HCT116 (cell line): Measurements from ENCODE around the gene UQCC2. TPM values are rescaled to one million over a fixed set of nuclear protein-coding genes. Genes with fewer than 3 reads are reported as not detected.

ENCODE experiments used
- ATAC-seq: fragments of 200-7000 bp; cut with Tn5 transposase; 2 replicates; pipeline ENCODE4 v1.9.1; 2020; ENCODE audit warnings: mild to moderate bottlenecking, moderate library complexity
- BruUV-seq: library from RNA; stranded (reverse); fragments of 400-500 nt; replicated peaks from 2 replicates; lab custom pipeline; 2021; lab: Mats Ljungman, UMichigan
- CTCF ChIA-PET: fragments of 300-600 bp; sonication (Branson Sonifier 250); formaldehyde crosslinking; loops from one replicate; lab custom pipeline; 2021; ENCODE audit warnings: antibody characterized with exemption; lab: Charles Lee
- POLR2A ChIA-PET: fragments of 300-600, 350-600 bp; sonication (Branson Sonifier 250); formaldehyde crosslinking; loops from one replicate; lab custom pipeline; 2021; ENCODE audit warnings: antibody characterized with exemption; lab: Charles Lee
- RAD21 ChIA-PET, 2 experiments: fragments of 300-600 bp; sonication (Branson Sonifier 250); formaldehyde crosslinking; loops; one replicate each; lab custom pipeline; 2023; ENCODE audit warnings: low total read pairs in 2 of 2; ENCODE audit not compliant: uncharacterized antibody in 2 of 2, unreplicated experiment in 2 of 2, low non-redundant PET in 1 of 2; lab: Charles Lee
- DNase-seq: peaks from one replicate; pipeline ENCODE4 v3.0.0-alpha.2; 2010; ENCODE audit warnings: low read depth, low spot score
- H2AFZ ChIP-seq: fragments of 200-600 bp; shearing (Covaris generic), sonication (generic); 2 replicates; pipeline ENCODE4 v1.6.1; 2017; ENCODE audit warnings: low read depth, mixed run types, mixed read lengths, antibody characterized with exemption, low read length; ENCODE audit not compliant: poor library complexity, severe bottlenecking
- H3K27ac ChIP-seq: 2 replicates; pipeline ENCODE4 v1.5.1; 2012; ENCODE audit warnings: low read depth, low read length
- H3K27me3 ChIP-seq: fragments of 200-600 bp; sonication (generic); 2 replicates; pipeline ENCODE4 v1.6.1; 2016; ENCODE audit warnings: mixed run types, low read length, mixed read lengths; ENCODE audit not compliant: insufficient read depth
- H3K36me3 ChIP-seq, 2 experiments: fragments of 200-500 bp in 1 of 2; fragments of 200-600 bp in 1 of 2; sonication (Bioruptor generic) in 1 of 2; sonication (generic) in 1 of 2; 2 replicates each; pipeline versions ENCODE4 v1.5.1 to v1.6.1; 2014 to 2016; ENCODE audit warnings: low read length in 2 of 2, inconsistent platforms in 1 of 2, mixed read lengths in 1 of 2, mixed run types in 1 of 2; ENCODE audit not compliant: insufficient read depth in 2 of 2, control insufficient read depth in 1 of 2
- H3K4me1 ChIP-seq, 2 experiments: fragments of 200-600 bp in 1 of 2; sonication (generic) in 1 of 2; 2 replicates each; pipeline versions ENCODE4 v1.5.1 to v1.6.1; 2012 to 2017; ENCODE audit warnings: low read length in 2 of 2, inconsistent platforms in 1 of 2, mild to moderate bottlenecking in 1 of 2, mixed read lengths in 1 of 2, mixed run types in 1 of 2, moderate library complexity in 1 of 2; ENCODE audit not compliant: insufficient read depth in 2 of 2, control insufficient read depth in 1 of 2
- H3K4me2 ChIP-seq: fragments of 200-600 bp; sonication (generic); 2 replicates; pipeline ENCODE4 v1.6.1; 2017; ENCODE audit warnings: mixed run types, low read length, mixed read lengths
- H3K4me3 ChIP-seq, 2 experiments: fragments of 200-600 bp in 1 of 2; sonication (generic) in 1 of 2; replicated peaks in 1 of 2; 2 replicates each; pipeline ENCODE4 v1.5.1; 2011 to 2016; ENCODE audit warnings: low read length in 2 of 2, control low read depth in 1 of 2, low read depth in 1 of 2, mild to moderate bottlenecking in 1 of 2, mixed read lengths in 1 of 2, mixed run types in 1 of 2
- H3K79me2 ChIP-seq: fragments of 200-600 bp; sonication (generic); 2 replicates; pipeline ENCODE4 v1.6.1; 2017; ENCODE audit warnings: mild to moderate bottlenecking, mixed run types, low read length, moderate library complexity, mixed read lengths; ENCODE audit not compliant: insufficient read depth
- H3K9ac ChIP-seq: fragments of 200-600 bp; sonication (generic); 2 replicates; pipeline ENCODE4 v1.6.1; 2016; ENCODE audit warnings: low read length, mixed read lengths
- H3K9me2 ChIP-seq: fragments of 200-600 bp; sonication (generic), shearing (Covaris generic); 2 replicates; pipeline ENCODE4 v1.6.1; 2017; ENCODE audit warnings: mixed run types, mild to moderate bottlenecking, moderate library complexity; ENCODE audit not compliant: insufficient read depth
- H3K9me3 ChIP-seq, 2 experiments: fragments of 200-500 bp in 1 of 2; fragments of 200-600 bp in 1 of 2; sonication (Bioruptor generic) in 1 of 2; sonication (generic) in 1 of 2; 2 replicates each; pipeline ENCODE4 v1.6.1; 2014 to 2017; ENCODE audit warnings: low read length in 2 of 2, mixed read lengths in 2 of 2, inconsistent platforms in 1 of 2, low read depth in 1 of 2, mild to moderate bottlenecking in 1 of 2, mixed run types in 1 of 2, moderate library complexity in 1 of 2; ENCODE audit not compliant: control insufficient read depth in 1 of 2, insufficient read depth in 1 of 2
- H4K20me1 ChIP-seq: fragments of 200-600 bp; sonication (generic), shearing (Covaris generic); 2 replicates; pipeline ENCODE4 v1.6.1; 2017; ENCODE audit warnings: mixed run types, mild to moderate bottlenecking, moderate library complexity; ENCODE audit not compliant: insufficient read depth
- CBX3 ChIP-seq: IDR thresholded peaks from 2 replicates; pipeline ENCODE4 v1.6.1; 2012; ENCODE audit warnings: low read depth
- CEBPB ChIP-seq: IDR thresholded peaks from 2 replicates; pipeline ENCODE4 v1.6.1; 2012; ENCODE audit warnings: low read depth
- EZH2 ChIP-seq: fragments of 200-600 bp; sonication (generic); IDR thresholded peaks from 2 replicates; pipeline ENCODE4 v1.6.1; 2017; ENCODE audit warnings: antibody characterized with exemption, mixed run types
- EZH2phosphoT487 ChIP-seq: fragments of 200-600 bp; IDR thresholded peaks from 2 replicates; pipeline ENCODE4 v1.6.1; 2018; ENCODE audit warnings: antibody characterized with exemption, borderline replicate concordance
- FOSL1 ChIP-seq: IDR thresholded peaks from 2 replicates; pipeline ENCODE4 v1.6.1; 2012; ENCODE audit warnings: low read depth
- JUND ChIP-seq: IDR thresholded peaks from 2 replicates; pipeline ENCODE4 v1.6.1; 2012
- POLR2A ChIP-seq: IDR thresholded peaks from 2 replicates; pipeline ENCODE4 v1.7.0; 2011; ENCODE audit warnings: borderline replicate concordance; ENCODE audit not compliant: insufficient read depth, insufficient read length; ENCODE audit errors: extremely low read depth
- POLR2AphosphoS5 ChIP-seq: IDR thresholded peaks from 2 replicates; pipeline ENCODE4 v1.6.1; 2011; ENCODE audit warnings: mild to moderate bottlenecking, low read depth, low read length, moderate library complexity
- SIN3A ChIP-seq: IDR thresholded peaks from 2 replicates; pipeline ENCODE4 v1.6.1; 2012; ENCODE audit warnings: low read depth
- SP1 ChIP-seq: IDR thresholded peaks from 2 replicates; pipeline ENCODE4 v1.6.1; 2012; ENCODE audit warnings: low read depth
- TCF7L2 ChIP-seq: IDR thresholded peaks from 2 replicates; pipeline ENCODE4 v1.7.0; 2011; ENCODE audit warnings: borderline replicate concordance, inconsistent platforms; ENCODE audit not compliant: insufficient read depth, insufficient read length; ENCODE audit errors: extremely low read depth
- ZFX ChIP-seq: fragments of 450-650 bp; IDR thresholded peaks from 2 replicates; pipeline ENCODE4 v1.6.1; 2017
- ZNF274 ChIP-seq: fragments of 200-500 bp; sonication (Bioruptor generic); IDR thresholded peaks from 2 replicates; pipeline ENCODE4 v1.6.1; 2014; ENCODE audit warnings: mild to moderate bottlenecking, low read depth, low read length, inconsistent platforms
- intact Hi-C: fragments of 100-400 bp; cut with micrococcal nuclease; formaldehyde crosslinking; loops from 2 replicates; pipeline ENCODE4 v1.10.0; 2022
- total RNA-seq: library from RNA; stranded (reverse); gene quantifications from one replicate; pipeline ENCODE4 v1.2.1, GENCODE V29; 2021; ENCODE audit not compliant: unreplicated experiment
- TF ChIP-seq, protein P1 (sequence below): IDR thresholded peaks from 2 replicates; pipeline ENCODE4 v1.6.1; 2011; ENCODE audit warnings: mild to moderate bottlenecking, low read length, moderate library complexity; ENCODE audit not compliant: insufficient replicate concordance; ENCODE audit errors: extremely low read depth
- TF ChIP-seq, protein P2 (sequence below): IDR thresholded peaks from 2 replicates; pipeline ENCODE4 v1.6.1; 2012; ENCODE audit warnings: low read depth
- TF ChIP-seq, protein P3 (sequence below): IDR thresholded peaks from 2 replicates; pipeline ENCODE4 v1.6.1; 2012
- TF ChIP-seq, protein P4 (sequence below): IDR thresholded peaks from 2 replicates; pipeline ENCODE4 v1.6.1; 2012
- TF ChIP-seq, protein P5 (sequence below), 3 experiments: fragments of 200-600 bp in 1 of 3; sonication (generic) in 1 of 3; IDR thresholded peaks in 2 of 3; conservative IDR thresholded peaks in 1 of 3; 2 replicates each; pipeline ENCODE4 v1.5.1; 2012 to 2017; ENCODE audit warnings: low read depth in 2 of 3, low read length in 2 of 3, antibody characterized with exemption in 1 of 3, borderline replicate concordance in 1 of 3, control low read depth in 1 of 3, mild to moderate bottlenecking in 1 of 3, mixed read lengths in 1 of 3, mixed run types in 1 of 3, moderate library complexity in 1 of 3; ENCODE audit not compliant: insufficient read depth in 1 of 3

The UQCC2 gene
- total RNA-seq, 1 experiment from 2014 or later, result 95.1 TPM

DNA sequence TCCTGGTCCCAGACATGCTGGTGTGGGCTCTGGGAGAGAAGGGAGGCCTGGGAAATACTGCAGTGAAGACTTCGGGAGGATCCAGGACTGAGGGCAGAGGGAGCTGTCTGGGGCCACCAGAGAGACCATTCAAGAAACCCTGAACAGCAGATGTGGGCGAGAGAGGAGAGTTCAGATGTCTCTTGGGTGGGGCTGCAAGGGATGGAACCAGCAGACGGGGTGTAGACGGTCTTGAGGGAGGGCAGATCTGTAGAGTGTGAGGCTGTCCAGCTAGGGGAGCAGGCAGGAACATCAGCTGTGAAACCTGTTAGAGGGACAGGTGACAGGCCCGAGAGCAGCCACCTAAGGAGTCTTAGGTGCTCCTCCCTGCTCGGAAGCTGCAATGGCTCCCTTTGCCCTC, 51.5 kb downstream of the UQCC2 start:
- Histone ChIP-seq H3K4me2 (no peak overlapping the region), H3K4me1 (no peaks in the 10 kb centered on the region), H4K20me1 (no peaks in the 10 kb centered on the region), H3K36me3 (peaks cover 24 to 31% of the 10 kb centered on the region in 2 experiments; a peak in 3 of 4 replicates), H3K79me2 (peaks cover 7% of the 10 kb centered on the region; the same call in 1 of the 2 replicates), H3K9me2 (no peaks in the 10 kb centered on the region), H3K27ac (no peak overlapping the region), H2AFZ (no peak overlapping the region), H3K27me3 (no peaks in the 10 kb centered on the region), H3K9ac (no peak overlapping the region), H3K4me3 (no peak overlapping the region), H3K9me3 (no peaks in the 10 kb centered on the region)
- ATAC-seq (no peak), DNase-seq (no peak)
- TF ChIP-seq FOSL1 (no peak), EZH2phosphoT487 (no peak), SIN3A (no peak), EZH2 (no peak), ZNF274 (no peak), TCF7L2 (no peak), CBX3 (no peak), ZFX (no peak), POLR2A (no peak), SP1 (no peak), POLR2AphosphoS5 (no peak), CEBPB (no peak), JUND (no peak)
- TF ChIP-seq, protein P1, sequence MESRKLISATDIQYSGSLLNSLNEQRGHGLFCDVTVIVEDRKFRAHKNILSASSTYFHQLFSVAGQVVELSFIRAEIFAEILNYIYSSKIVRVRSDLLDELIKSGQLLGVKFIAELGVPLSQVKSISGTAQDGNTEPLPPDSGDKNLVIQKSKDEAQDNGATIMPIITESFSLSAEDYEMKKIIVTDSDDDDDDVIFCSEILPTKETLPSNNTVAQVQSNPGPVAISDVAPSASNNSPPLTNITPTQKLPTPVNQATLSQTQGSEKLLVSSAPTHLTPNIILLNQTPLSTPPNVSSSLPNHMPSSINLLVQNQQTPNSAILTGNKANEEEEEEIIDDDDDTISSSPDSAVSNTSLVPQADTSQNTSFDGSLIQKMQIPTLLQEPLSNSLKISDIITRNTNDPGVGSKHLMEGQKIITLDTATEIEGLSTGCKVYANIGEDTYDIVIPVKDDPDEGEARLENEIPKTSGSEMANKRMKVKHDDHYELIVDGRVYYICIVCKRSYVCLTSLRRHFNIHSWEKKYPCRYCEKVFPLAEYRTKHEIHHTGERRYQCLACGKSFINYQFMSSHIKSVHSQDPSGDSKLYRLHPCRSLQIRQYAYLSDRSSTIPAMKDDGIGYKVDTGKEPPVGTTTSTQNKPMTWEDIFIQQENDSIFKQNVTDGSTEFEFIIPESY, result no peak
- TF ChIP-seq, protein P2, sequence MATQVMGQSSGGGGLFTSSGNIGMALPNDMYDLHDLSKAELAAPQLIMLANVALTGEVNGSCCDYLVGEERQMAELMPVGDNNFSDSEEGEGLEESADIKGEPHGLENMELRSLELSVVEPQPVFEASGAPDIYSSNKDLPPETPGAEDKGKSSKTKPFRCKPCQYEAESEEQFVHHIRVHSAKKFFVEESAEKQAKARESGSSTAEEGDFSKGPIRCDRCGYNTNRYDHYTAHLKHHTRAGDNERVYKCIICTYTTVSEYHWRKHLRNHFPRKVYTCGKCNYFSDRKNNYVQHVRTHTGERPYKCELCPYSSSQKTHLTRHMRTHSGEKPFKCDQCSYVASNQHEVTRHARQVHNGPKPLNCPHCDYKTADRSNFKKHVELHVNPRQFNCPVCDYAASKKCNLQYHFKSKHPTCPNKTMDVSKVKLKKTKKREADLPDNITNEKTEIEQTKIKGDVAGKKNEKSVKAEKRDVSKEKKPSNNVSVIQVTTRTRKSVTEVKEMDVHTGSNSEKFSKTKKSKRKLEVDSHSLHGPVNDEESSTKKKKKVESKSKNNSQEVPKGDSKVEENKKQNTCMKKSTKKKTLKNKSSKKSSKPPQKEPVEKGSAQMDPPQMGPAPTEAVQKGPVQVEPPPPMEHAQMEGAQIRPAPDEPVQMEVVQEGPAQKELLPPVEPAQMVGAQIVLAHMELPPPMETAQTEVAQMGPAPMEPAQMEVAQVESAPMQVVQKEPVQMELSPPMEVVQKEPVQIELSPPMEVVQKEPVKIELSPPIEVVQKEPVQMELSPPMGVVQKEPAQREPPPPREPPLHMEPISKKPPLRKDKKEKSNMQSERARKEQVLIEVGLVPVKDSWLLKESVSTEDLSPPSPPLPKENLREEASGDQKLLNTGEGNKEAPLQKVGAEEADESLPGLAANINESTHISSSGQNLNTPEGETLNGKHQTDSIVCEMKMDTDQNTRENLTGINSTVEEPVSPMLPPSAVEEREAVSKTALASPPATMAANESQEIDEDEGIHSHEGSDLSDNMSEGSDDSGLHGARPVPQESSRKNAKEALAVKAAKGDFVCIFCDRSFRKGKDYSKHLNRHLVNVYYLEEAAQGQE, result no peak
- TF ChIP-seq, protein P3, sequence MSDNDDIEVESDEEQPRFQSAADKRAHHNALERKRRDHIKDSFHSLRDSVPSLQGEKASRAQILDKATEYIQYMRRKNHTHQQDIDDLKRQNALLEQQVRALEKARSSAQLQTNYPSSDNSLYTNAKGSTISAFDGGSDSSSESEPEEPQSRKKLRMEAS, result no peak
- TF ChIP-seq, protein P4, sequence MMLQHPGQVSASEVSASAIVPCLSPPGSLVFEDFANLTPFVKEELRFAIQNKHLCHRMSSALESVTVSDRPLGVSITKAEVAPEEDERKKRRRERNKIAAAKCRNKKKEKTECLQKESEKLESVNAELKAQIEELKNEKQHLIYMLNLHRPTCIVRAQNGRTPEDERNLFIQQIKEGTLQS, result no peak
- TF ChIP-seq, protein P5, sequence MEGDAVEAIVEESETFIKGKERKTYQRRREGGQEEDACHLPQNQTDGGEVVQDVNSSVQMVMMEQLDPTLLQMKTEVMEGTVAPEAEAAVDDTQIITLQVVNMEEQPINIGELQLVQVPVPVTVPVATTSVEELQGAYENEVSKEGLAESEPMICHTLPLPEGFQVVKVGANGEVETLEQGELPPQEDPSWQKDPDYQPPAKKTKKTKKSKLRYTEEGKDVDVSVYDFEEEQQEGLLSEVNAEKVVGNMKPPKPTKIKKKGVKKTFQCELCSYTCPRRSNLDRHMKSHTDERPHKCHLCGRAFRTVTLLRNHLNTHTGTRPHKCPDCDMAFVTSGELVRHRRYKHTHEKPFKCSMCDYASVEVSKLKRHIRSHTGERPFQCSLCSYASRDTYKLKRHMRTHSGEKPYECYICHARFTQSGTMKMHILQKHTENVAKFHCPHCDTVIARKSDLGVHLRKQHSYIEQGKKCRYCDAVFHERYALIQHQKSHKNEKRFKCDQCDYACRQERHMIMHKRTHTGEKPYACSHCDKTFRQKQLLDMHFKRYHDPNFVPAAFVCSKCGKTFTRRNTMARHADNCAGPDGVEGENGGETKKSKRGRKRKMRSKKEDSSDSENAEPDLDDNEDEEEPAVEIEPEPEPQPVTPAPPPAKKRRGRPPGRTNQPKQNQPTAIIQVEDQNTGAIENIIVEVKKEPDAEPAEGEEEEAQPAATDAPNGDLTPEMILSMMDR (IDR thresholded peaks at IDR 0.05 in 2 of 3, conservative IDR thresholded peaks at IDR 0.05 in 1 of 3; ENCODE audit: borderline replicate concordance in 1 of 3, insufficient read depth in 1 of 3, low read depth in 2 of 3, low read length in 2 of 3), result no peak
- no TSS peak for BruUV-seq
- RAD21 ChIA-PET, result no interaction called here
- CTCF ChIA-PET, result no interaction called here
- intact Hi-C loops, result no loop called here
- POLR2A ChIA-PET, result no interaction called here
